NCI-H146 treated with DMSO at 0.1 percent for 48 hours (cell line): ENCODE data around the gene SPIN2A.
"Not testable (repeated sequence)": the region's sequence is repeated elsewhere in the genome, so short reads cannot be mapped to it uniquely, and the experiment has no call there.

Source experiments
- DNase-seq: peaks from one replicate; lab custom pipeline; 2025; ENCODE audit not compliant: unreplicated experiment; lab: John Stamatoyannopoulos, UW

The SPIN2A gene

DNA sequence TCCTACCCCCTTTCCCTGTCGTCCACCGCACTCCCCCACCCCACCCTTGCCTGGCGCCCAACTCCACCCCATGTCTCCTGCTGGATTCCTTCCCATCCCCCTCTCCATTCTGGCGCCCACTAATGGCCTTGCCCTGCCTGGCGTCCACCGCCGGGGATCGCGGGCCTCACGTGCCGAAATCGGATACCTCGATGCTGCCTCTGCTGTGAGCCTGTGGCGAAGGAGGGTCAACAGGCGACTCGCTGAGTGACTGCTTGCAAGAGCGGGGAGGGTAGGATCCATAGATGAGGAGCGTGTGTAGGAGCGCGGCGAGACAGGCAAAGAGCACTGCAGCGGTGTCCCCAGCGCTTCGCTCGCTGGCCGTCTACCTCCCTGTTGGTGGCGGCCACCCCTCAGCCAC is at the start of gene SPIN2A:
Gene SPIN2A, minus strand, starts transcription at position 325 of the 400 bp plus-strand sequence. CDS start 800 bp downstream, outside the sequence.
- not testable (repeated sequence) for DNase-seq

DNA sequence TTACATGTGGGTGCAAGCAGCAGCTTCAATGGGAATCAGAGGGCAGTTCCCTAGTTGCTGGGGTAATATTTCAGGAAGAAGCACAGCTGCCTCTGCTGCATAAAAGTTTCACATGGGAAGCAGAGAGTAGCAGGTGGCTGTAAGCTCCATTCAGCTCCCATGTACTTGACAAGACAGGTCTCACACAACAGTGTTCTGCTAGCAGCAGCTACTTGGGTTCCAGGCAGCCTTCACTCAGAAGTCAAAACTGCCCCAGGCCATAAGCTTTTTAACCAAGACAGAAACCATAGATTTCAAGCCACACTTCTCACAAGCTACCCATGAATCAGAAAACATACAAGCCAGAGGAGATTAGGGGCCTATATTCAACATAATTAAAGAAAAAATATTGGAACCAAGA is 41.4 kb upstream of the SPIN2A start:
- no peak for DNase-seq

GRCh38 chrX:57177070-57177469 is 39.9 kb upstream of the SPIN2A start:
- no peak for DNase-seq

DNA sequence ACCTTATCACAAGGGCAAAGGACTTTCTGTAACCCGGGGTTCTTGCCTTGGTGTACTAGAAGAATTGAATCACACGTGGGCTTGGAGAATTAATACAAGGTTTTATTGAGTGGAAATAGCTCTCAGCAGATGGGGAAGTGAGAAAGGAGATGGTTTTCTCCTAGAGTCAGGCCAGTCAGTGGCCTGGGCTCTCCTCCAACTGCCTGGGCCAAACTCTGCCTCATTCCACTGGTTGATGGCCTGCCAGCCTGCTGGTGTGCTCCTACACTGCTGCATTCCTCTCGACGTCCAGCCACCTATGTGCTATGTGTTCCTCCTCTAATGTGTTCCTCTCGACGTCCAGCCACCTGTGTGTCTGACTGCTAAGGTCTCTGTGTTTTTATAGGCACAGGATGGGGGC is 35.3 kb upstream of the SPIN2A start:
- no peak for DNase-seq

DNA sequence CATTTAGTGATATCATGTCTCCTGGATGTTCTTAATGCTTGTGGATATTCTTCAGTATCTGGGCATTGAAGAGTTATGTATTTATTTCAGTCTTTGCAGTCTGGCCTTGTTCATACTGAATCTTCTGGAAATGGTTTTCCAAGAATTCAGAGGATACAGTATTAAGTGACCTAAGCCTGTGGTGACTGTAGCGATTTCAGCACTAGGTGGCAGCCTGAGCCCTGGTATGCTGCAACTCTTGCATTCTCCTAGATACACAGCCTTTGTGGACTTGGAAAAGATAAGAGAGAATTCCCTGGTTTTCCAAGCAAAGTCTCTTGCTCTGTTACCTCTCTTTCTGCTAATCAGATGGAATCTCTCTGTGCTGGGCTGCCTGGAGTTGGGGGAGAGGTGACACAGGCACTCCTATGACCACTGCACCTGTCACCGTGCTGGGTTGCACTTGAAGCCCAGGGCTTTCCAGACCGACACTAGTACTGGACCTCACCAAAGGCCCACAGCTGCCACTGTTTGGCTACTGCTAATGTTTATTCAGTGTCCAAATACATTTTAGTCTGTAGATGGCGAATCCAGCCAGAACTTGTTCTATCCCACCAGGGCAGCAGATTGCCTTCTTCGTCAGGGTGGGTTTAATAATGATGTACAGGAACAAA is 19.3 kb upstream of the SPIN2A start:
- peak; percentile 1 for DNase-seq

DNA sequence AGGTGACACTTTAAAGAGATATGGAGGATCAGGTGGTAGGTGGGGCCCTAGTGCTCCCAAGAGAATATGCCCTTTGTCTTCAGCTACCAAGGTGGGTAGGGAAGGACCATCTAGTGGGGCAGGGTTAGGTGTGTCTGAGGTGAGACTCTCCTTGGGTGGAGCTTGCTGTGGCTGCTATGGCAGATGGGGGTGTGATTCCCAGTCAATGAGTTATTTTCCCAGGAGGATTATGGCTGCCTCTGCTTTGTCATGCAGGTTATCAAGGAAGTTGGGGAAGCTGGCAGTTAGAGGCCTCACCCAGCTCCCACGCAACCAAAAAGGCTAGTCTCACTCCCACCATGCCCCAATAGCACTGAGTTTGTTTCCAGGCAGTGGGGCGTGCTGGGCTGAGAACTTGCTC is 18.0 kb upstream of the SPIN2A start:
- DNase-seq: no peak

DNA sequence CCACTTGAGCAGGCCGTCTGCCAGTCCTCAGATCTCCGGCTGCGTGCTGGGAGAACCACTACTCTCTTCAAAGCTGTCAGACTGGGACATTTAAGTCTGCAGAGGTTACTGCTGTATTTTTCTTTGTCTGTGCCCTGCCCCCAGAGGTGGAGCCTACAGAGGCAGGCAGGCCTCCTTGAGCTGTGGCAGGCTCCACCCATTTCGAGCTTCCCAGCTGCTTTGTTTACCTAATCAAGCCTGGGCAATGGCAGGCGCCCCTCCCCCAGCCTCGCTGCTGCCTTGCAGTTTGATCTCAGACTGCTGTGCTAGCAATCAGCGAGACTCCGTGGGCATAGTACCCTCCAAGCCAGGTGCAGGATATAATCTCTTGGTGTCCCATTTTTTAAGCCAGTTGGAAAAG is 15.0 kb upstream of the SPIN2A start:
- not testable (repeated sequence) for DNase-seq

- DNase-seq: no peak
Measured at GRCh38 chrX:57138674-57139073, 1.5 kb upstream of the SPIN2A start.

DNA sequence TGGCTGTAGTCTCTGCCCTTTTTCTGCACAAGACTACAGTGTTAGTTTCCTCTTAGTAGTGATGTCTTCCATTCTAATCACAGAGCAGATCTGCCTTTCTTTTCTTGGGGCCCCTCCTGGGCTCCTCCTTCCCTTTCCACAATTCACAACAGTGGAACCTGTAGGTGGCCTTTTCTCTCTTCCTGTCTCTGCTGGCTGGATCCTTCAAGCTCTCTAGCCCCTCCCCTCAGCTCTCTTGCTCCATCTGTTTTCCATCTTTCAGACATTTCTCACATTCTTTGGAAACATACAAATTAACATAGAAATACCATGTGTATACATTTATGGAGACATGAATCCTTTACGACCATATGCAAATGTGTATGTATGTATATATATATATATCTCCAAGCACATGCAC is 304 bp upstream of the SPIN2A start:
- DNase-seq: no peak

DNA sequence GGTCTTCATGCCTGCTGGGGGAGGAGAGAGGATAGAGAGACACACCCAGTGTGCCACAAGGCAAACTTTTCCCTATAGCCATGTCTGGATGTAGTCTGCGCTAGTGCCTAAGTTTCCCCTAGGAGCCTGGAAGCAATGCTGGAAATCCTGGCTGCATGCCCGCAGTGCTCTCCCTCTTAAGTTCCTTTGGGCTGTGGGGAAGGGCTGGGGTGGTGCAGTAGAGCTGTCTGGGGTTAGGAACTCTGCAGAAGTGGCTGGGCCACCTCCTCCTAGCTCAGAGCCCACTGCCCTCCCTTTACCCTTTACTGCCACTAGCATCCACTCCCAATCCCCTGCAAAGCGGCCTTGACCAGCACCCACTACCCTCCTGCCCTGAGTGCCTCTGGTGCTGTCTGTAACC is 608 bp downstream of the SPIN2A start:
- not testable (repeated sequence) for DNase-seq

DNA sequence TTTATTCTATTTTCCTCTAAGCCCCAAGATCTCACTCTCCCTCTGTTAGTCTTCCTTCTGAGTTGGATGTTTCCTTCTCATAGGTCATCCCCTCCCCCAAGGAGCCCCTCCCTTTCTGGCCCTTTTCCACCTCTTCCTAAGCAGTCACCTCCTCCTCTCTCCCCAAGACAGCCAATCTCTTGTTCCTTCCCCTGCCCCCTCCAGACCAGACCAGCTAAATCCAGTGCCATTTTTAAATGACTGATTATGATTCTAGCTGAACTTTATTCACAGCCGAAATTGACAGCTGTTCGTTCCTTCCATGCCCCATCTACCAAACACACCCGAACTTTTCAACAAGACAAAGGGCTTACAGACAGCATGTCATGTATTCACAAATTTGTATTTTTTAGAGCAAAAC is 1.9 kb downstream of the SPIN2A start:
- DNase-seq: no peak

- DNase-seq: no peak
Measured at GRCh38 chrX:57134702-57135101, 2.5 kb downstream of the SPIN2A start.

DNA sequence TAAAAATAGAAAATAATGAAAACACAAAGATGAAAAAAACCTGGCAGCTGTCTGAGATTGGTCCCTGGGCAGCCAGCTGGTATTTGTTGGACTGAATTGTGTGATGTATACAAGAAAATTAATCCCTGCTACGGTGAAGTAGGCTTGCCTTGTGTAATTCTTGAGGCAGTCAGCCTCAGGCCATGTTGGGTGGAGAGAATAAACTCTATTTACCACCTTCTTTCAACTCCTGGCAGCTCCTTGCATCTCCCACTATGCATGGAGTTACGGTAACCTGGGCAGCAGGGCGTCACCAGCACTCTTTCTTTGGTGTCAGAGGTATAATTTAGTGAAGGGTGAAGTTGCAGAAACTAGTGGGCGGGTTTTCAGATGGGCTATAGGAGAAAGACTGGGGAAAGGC is 3.5 kb downstream of the SPIN2A start:
- DNase-seq: no peak

GRCh38 chrX:57133284-57133683 is 3.9 kb downstream of the SPIN2A start:
- DNase-seq: not testable (repeated sequence)

DNA sequence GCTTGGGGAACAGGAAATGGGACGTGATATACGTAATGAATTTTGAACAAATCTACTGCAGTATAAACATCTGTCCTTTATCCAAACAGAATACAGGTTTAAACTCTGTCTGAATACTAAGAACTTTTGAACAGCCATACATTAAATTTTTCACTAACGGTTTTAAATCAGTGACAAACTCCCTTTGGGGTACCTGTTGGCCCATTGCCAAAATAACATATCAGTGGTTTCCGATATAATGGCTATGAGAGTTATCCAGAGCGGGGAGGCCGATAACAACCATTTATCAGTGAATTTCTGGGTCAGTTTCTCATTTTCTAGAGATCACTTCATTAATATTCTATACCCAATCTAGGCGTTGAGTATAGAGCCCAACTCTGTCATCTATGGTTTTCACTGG is 5.2 kb downstream of the SPIN2A start:
- no peak for DNase-seq

GRCh38 chrX:57121816-57122215 is 15.4 kb downstream of the SPIN2A start:
- no peak for DNase-seq

GRCh38 chrX:57121162-57121755 is 15.9 kb downstream of the SPIN2A start, which contains the start of gene SPIN2B:
Gene SPIN2B (minus strand): TSS chrX:57121548.
- peak; percentile 77 for DNase-seq

DNA sequence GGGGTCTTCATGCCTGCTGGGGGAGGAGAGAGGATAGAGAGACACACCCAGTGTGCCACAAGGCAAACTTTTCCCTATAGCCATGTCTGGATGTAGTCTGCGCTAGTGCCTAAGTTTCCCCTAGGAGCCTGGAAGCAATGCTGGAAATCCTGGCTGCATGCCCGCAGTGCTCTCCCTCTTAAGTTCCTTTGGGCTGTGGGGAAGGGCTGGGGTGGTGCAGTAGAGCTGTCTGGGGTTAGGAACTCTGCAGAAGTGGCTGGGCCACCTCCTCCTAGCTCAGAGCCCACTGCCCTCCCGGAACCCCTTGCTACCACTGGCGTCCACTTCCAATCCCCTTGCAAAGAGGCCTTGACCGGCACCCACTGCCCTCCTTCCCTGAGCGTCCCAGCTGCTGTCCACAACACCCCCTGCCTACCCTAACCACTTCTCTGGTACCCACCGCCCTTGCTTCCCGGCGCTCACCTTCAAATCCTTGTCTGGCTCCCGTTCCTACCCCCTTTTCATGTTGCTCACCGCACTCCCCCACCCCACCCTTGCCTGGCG is 16.5 kb downstream of the SPIN2A start:
- not testable (repeated sequence) for DNase-seq

GRCh38 chrX:57119416-57119815 is 17.8 kb downstream of the SPIN2A start:
- DNase-seq: no peak

GRCh38 chrX:57117566-57117965 is 19.6 kb downstream of the SPIN2A start:
- DNase-seq: not testable (repeated sequence)

DNA sequence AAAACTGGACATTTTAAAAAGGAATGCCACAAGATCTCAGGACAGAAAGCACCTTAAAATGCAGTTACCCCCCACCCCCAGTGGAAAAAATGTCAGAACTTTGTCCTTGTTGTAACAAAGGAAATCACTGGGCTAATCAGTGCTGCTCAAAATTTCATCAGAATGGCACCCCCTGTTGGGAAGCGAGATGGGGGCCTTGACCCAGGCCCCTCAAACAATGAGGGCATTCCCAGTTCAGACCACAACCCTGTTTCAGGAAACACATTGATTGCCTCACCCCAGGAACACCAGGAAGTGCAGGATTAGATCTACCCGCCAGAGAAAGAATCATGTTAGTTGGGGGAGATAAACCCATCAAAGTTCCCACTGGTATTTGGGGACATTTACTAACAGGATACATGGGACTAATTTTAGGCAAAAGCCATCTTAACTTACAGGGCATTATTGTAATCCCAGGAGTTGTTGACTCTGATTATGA is 32.2 kb downstream of the SPIN2A start:
- DNase-seq: no peak

DNA sequence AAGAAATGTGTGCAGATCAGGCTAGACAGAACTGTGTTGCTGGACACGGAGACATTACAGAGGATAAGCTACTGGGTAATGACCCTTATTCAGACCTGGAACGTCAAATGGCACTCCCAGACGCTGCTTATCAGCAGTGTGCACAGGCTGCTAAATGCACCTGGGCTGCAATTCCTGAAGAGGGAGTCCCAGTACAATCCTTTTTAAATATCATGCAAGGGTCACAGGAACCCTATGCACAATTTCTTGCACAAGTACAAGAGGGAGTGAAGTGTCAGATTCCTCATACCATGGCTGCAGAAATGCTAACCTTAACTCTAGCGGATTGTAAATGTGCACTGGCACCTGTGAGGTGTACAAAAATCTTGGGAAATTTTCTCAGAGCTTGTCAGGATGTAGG is 32.8 kb downstream of the SPIN2A start:
- DNase-seq: no peak
